Mesenchymal stem cell (in vitro differentiated cells and primary cell): ENCODE measurements around the gene EFHD1.

Experiments
- DNase-seq: peaks from one replicate; pipeline ENCODE4 v3.0.0-alpha.2; 2013
- H2AFZ ChIP-seq: one replicate; pipeline ENCODE4 v1.6.1; 2013; ENCODE audit warnings: low read depth, mild to moderate bottlenecking, control low read depth, inconsistent platforms, low read length, moderate library complexity
- H2AK5ac ChIP-seq: 2 replicates; pipeline ENCODE4 v1.6.1; 2013; ENCODE audit warnings: low read length, moderate library complexity, mild to moderate bottlenecking, inconsistent platforms; ENCODE audit not compliant: severe bottlenecking
- H2BK120ac ChIP-seq: one replicate; pipeline ENCODE4 v1.6.1; 2013; ENCODE audit warnings: low read depth, mild to moderate bottlenecking, inconsistent platforms, low read length, moderate library complexity
- H2BK12ac ChIP-seq, 2 experiments: one replicate each; pipeline ENCODE4 v1.6.1; 2013; ENCODE audit warnings: inconsistent platforms in 2 of 2, low read length in 2 of 2, mild to moderate bottlenecking in 2 of 2, moderate library complexity in 2 of 2, control low read depth in 1 of 2
- H2BK15ac ChIP-seq: one replicate; pipeline ENCODE4 v1.6.1; 2013; ENCODE audit warnings: mild to moderate bottlenecking, low read depth, inconsistent platforms; ENCODE audit not compliant: poor library complexity, severe bottlenecking
- H2BK5ac ChIP-seq: 2 replicates; pipeline ENCODE4 v1.6.1; 2013; ENCODE audit warnings: low read depth, mild to moderate bottlenecking, low read length, control low read depth, inconsistent platforms; ENCODE audit not compliant: poor library complexity, severe bottlenecking
- H3K14ac ChIP-seq, 2 experiments: one replicate each; pipeline ENCODE4 v1.6.1; 2013; ENCODE audit warnings: inconsistent platforms in 2 of 2, low read length in 2 of 2, control low read depth in 1 of 2, mild to moderate bottlenecking in 1 of 2, moderate library complexity in 1 of 2
- H3K18ac ChIP-seq, 2 experiments: one replicate each; pipeline ENCODE4 v1.6.1; 2013; ENCODE audit warnings: inconsistent platforms in 2 of 2, low read length in 2 of 2, control low read depth in 1 of 2, low read depth in 1 of 2, mild to moderate bottlenecking in 1 of 2
- H3K23ac ChIP-seq, 2 experiments: one replicate each; pipeline ENCODE4 v1.6.1; 2013; ENCODE audit warnings: inconsistent platforms in 2 of 2, low read length in 2 of 2, mild to moderate bottlenecking in 2 of 2, moderate library complexity in 2 of 2, control low read depth in 1 of 2
- H3K27ac ChIP-seq: 2 replicates; pipeline ENCODE4 v1.5.1; 2013; ENCODE audit warnings: mild to moderate bottlenecking, moderate library complexity, low read length, control low read depth, inconsistent platforms; ENCODE audit not compliant: poor library complexity, severe bottlenecking
- H3K27me3 ChIP-seq, 2 experiments: 2 replicates each; pipeline versions ENCODE4 v1.6.1 to v1.7.0; 2013; ENCODE audit warnings: low read length in 2 of 2, mild to moderate bottlenecking in 2 of 2, moderate library complexity in 2 of 2, control low read depth in 1 of 2, inconsistent platforms in 1 of 2; ENCODE audit not compliant: control insufficient read depth in 1 of 2, insufficient read depth in 1 of 2
- H3K36me3 ChIP-seq, 2 experiments: 2 replicates each; pipeline versions ENCODE4 v1.6.1 to v1.7.0; 2013; ENCODE audit warnings: low read length in 2 of 2, control low read depth in 1 of 2, inconsistent platforms in 1 of 2, low read depth in 1 of 2, mild to moderate bottlenecking in 1 of 2; ENCODE audit not compliant: insufficient read depth in 2 of 2, control insufficient read depth in 1 of 2
- H3K4ac ChIP-seq, 2 experiments: one replicate each; pipeline ENCODE4 v1.6.1; 2013; ENCODE audit warnings: inconsistent platforms in 2 of 2, low read length in 2 of 2, mild to moderate bottlenecking in 2 of 2, moderate library complexity in 2 of 2, control low read depth in 1 of 2, low read depth in 1 of 2
- H3K4me1 ChIP-seq: 2 replicates; pipeline ENCODE4 v1.6.1; 2013; ENCODE audit warnings: low read depth, low read length, control low read depth; ENCODE audit not compliant: control insufficient read depth, insufficient read depth
- H3K4me2 ChIP-seq: 2 replicates; pipeline ENCODE4 v1.6.1; 2013; ENCODE audit warnings: low read length, mild to moderate bottlenecking, inconsistent platforms; ENCODE audit not compliant: poor library complexity, severe bottlenecking
- H3K4me3 ChIP-seq, 2 experiments: 2 replicates each; pipeline versions ENCODE4 v1.5.1 to v1.7.0; 2013; ENCODE audit warnings: low read length in 2 of 2, mild to moderate bottlenecking in 2 of 2, control low read depth in 1 of 2, low read depth in 1 of 2; ENCODE audit not compliant: insufficient read depth in 1 of 2
- H3K79me1 ChIP-seq: replicated peaks from 2 replicates; pipeline ENCODE4 v1.6.1; 2013; ENCODE audit warnings: mild to moderate bottlenecking, control low read depth, low read length, inconsistent platforms; ENCODE audit not compliant: poor library complexity, severe bottlenecking
- H3K9ac ChIP-seq: 2 replicates; pipeline ENCODE4 v1.7.0; 2013; ENCODE audit warnings: mild to moderate bottlenecking, low read length, moderate library complexity
- H3K9me3 ChIP-seq: 2 replicates; pipeline ENCODE4 v1.7.0; 2013; ENCODE audit warnings: mild to moderate bottlenecking, low read length; ENCODE audit not compliant: control insufficient read depth
- H4K8ac ChIP-seq: one replicate; pipeline ENCODE4 v1.6.1; 2013; ENCODE audit warnings: inconsistent platforms, mild to moderate bottlenecking, low read length, moderate library complexity
- H4K91ac ChIP-seq: one replicate; pipeline ENCODE4 v1.6.1; 2013; ENCODE audit warnings: mild to moderate bottlenecking, low read length, inconsistent platforms
- WGBS: methylation state at CpG from one replicate; pipeline ENCODE4 v1.1.7; 2013; ENCODE audit warnings: mixed read lengths; 5-methylcytosine and 5-hydroxymethylcytosine counted together

The EFHD1 gene

GRCh38 chr2:232588031-232588430 lies 45.4 kb upstream of the EFHD1 start:
- H3K9ac ChIP-seq, result no peak overlapping the region

DNA sequence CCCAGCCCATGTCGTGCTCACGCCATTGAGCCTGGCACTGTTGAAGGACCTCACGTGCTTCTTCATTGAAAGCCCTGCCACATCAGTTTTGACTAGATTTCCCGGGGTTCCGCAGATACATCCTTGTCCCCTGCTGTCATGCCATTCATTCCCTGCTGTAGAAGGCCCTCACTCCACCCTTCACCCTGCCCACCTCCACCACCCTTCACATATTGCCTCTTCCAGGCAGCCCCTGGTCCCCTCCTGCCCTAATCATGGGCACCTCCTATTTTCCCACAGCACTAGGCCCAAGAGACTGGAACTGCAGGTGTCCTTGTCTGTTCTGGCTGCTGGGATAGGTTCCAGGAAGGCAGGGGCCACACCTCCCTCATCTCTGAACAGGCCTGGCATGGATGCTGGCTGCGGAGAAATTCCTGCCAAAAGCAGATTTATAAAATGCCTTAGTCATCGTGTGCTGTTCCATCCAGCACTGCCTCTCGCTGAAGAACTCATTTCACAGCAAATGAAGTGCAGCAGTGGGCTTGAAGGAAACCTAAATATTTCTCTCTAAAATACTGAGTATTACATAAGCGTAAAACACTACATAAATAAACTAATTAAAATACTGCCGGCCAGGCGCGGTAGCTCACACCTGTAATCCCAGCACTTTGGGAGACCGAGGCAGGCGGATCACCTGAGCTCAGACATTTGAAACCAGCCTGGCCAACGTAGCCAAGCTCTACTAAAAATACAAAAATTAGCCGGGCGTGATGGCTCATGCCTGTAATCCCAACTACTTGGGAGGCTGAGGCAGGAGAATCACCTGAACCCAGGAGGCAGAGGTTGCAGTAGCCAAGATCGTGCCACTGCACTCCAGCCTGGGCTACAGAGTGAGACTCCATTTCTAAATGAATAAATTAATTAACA lies 44.5 kb upstream of the EFHD1 start:
- 92% methylated on average over 17 of the region's 18 CpGs for WGBS
- no peak overlapping the region for H2AK5ac ChIP-seq
- no peak overlapping the region for H3K4ac ChIP-seq
- peak overlapping the region; percentile 70 for H3K9ac ChIP-seq
- H4K8ac ChIP-seq, result no peak overlapping the region
- H3K18ac ChIP-seq, result no peak overlapping the region
- no peak overlapping the region for H3K27ac ChIP-seq
- H3K14ac ChIP-seq, result no peak overlapping the region
- no peak overlapping the region for H2BK15ac ChIP-seq
- H3K9me3 ChIP-seq, result no peaks in the 10 kb centered on the region
- H3K4me1 ChIP-seq, result peaks cover 8% of the 10 kb centered on the region
- DNase-seq, result no peak
- H3K79me1 ChIP-seq, result no peaks in the 10 kb centered on the region
- H3K4me2 ChIP-seq, result no peak overlapping the region
- no peak overlapping the region for H3K4me3 ChIP-seq
- H2BK120ac ChIP-seq, result no peak overlapping the region
- no peak overlapping the region for H2BK5ac ChIP-seq
- H3K27me3 ChIP-seq, result no peaks in the 10 kb centered on the region
- H2AFZ ChIP-seq, result no peak overlapping the region
- no peak overlapping the region for H3K23ac ChIP-seq
- peaks cover 4 to 8% of the 10 kb centered on the region in 2 experiments for H3K36me3 ChIP-seq
- no peak overlapping the region for H4K91ac ChIP-seq
- no peak overlapping the region for H2BK12ac ChIP-seq

More at GRCh38 chr2:232588031-232588430, 45.4 kb upstream of the EFHD1 start:
- H3K4me2 ChIP-seq, result no peak overlapping the region
- no peak overlapping the region for H4K91ac ChIP-seq
- peaks cover 4% of the 10 kb centered on the region for H3K4me1 ChIP-seq
- H2AK5ac ChIP-seq, result no peak overlapping the region
- no peak overlapping the region for H3K4ac ChIP-seq
- H3K4me3 ChIP-seq, result no peak overlapping the region
- 86% methylated on average over 8 of the region's 8 CpGs for WGBS
- H3K36me3 ChIP-seq, result peaks cover 4 to 17% of the 10 kb centered on the region in 2 experiments
- H2BK15ac ChIP-seq, result no peak overlapping the region
- no peak overlapping the region for H4K8ac ChIP-seq
- no peak overlapping the region for H3K14ac ChIP-seq
- H3K9me3 ChIP-seq, result no peaks in the 10 kb centered on the region
- no peak overlapping the region for H2AFZ ChIP-seq
- no peak overlapping the region for H3K18ac ChIP-seq
- no peak overlapping the region for H3K23ac ChIP-seq
- H2BK5ac ChIP-seq, result no peak overlapping the region
- no peaks in the 10 kb centered on the region for H3K79me1 ChIP-seq
- H2BK12ac ChIP-seq, result no peak overlapping the region
- no peak overlapping the region for H3K27ac ChIP-seq
- no peak overlapping the region for H2BK120ac ChIP-seq
- no peaks in the 10 kb centered on the region for H3K27me3 ChIP-seq
- DNase-seq, result no peak

DNA sequence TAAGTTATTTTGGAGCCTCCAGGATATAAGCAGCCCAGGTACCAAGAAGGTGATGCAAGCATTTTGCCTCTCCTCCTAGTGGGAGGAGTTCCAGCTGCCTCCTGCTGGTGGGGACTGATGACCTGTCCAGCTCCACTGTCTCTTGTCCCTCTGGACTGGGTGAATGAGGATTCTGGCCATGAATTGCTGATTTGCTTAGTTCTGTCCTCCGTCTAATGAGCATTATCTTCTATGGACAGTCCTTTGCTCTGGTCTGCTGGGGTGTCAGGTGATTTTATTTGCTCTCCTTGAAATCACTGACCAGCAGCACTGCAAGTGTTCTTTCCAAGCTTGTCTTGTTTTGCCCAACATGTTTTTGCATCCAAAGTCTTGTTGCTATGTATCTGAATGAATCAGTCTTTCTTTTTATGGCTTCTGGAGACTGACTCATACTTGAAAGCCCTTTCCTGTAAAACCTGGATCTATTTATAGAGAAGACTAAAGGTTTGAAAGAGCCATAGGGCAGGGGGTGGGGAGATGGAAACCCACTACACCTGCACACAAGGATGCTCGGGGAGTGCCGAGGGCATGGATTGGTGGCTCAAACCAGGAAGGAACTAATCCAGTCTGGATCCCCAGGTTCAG lies 40.5 kb upstream of the EFHD1 start:
- no peak overlapping the region for H2BK5ac ChIP-seq
- H3K27me3 ChIP-seq, result no peaks in the 10 kb centered on the region
- no peaks in the 10 kb centered on the region for H3K79me1 ChIP-seq
- whole genome bisulfite sequencing, result 87% methylated on average over 3 of the region's 3 CpGs
- no peaks in the 10 kb centered on the region for H3K36me3 ChIP-seq
- H3K4ac ChIP-seq, result no peak overlapping the region
- H3K9ac ChIP-seq, result peak overlapping the region; percentile 69
- no peak overlapping the region for H4K8ac ChIP-seq
- no peak overlapping the region for H3K14ac ChIP-seq
- H2BK12ac ChIP-seq, result no peak overlapping the region
- no peak overlapping the region for H2BK120ac ChIP-seq
- no peak overlapping the region for H3K27ac ChIP-seq
- DNase-seq, result peak; percentile 84
- H2AK5ac ChIP-seq, result no peak overlapping the region
- H4K91ac ChIP-seq, result no peak overlapping the region
- no peak overlapping the region for H2BK15ac ChIP-seq
- no peak overlapping the region for H3K18ac ChIP-seq
- no peak overlapping the region for H2AFZ ChIP-seq
- no peaks in the 10 kb centered on the region for H3K9me3 ChIP-seq
- no peak overlapping the region for H3K23ac ChIP-seq
- H3K4me2 ChIP-seq, result no peak overlapping the region
- H3K4me1 ChIP-seq, result peaks cover 8% of the 10 kb centered on the region
- no peak overlapping the region for H3K4me3 ChIP-seq

DNA sequence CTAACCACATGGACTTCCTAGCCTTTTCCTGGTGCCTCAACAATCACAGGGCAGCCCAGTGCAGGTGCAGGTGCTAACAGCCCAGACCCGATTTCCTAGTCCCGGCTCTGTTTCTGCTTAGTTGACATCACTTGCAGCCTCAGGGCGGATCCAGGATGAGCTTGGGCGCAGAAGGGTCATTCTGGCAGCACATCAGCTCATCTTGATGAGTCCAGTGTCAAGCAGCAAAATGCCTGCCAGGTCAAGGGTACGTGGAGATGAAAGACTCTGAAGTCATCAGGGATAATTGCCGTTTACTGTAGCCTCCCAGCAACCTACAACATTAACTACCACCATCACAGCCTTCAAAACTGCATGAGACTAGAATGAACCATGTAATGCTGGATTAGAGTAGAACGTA lies 39.4 kb upstream of the EFHD1 start:
- Histone ChIP-seq H3K9ac (no peak overlapping the region), H4K8ac (no peak overlapping the region), H3K4me2 (no peak overlapping the region), H2BK120ac (no peak overlapping the region), H3K4me1 (peaks cover 8% of the 10 kb centered on the region), H3K27me3 (no peaks in the 10 kb centered on the region), H3K36me3 (no peaks in the 10 kb centered on the region), H3K4ac (no peak overlapping the region), H3K23ac (no peak overlapping the region), H2BK12ac (no peak overlapping the region), H4K91ac (no peak overlapping the region), H2AK5ac (no peak overlapping the region), H3K79me1 (no peaks in the 10 kb centered on the region), H3K14ac (no peak overlapping the region), H2BK5ac (no peak overlapping the region), H2BK15ac (no peak overlapping the region), H2AFZ (no peak overlapping the region), H3K18ac (no peak overlapping the region), H3K4me3 (no peak overlapping the region), H3K9me3 (no peaks in the 10 kb centered on the region), H3K27ac (no peak overlapping the region)
- no peak for DNase-seq
- WGBS, result 84% methylated on average over 6 of the region's 7 CpGs
